GM12872 (cell line): Measurements from ENCODE around the gene COMMD9.

Experiments used
- TF ChIP-seq, protein P1 (sequence below): IDR thresholded peaks from 3 replicates; pipeline ENCODE4 v1.5.1; 2011; ENCODE audit warnings: low read depth, mild to moderate bottlenecking, low read length, moderate library complexity; ENCODE audit not compliant: insufficient read depth

The COMMD9 gene

DNA sequence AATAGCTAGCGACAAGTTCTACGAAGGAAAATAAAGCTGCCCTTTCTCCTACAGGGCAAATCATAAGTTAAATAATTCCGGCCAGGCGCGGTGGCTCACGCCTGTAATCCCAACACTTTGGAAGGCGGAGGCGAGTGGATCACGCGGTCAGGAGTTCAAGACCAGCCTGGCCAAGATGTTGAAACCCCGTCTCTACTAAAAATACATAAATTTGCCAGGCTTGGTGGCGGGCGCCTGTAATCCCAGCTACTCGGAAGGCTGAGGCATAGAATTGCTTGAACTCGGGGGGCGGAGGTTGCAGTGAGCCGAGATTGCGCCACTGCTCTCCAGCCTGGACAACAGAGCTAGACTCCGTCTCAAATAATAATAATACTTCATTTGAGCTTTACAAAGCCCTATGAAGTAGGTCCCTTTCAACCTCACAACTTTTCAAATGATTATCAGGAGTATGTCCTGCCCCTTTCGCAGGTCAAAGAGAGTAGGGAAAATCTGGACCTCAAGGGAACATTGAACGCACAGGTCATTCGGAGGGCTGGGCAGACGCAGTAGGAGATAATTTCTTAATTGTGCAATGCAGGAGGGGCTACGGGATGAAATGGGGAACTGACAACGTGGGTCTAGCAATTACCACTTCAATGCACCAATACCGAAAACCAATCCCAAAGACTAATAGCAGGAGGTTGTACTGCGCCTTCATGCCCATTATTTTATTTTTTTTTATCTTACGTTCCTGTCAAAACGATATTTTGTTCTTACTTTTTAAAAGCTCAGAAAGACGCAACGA lies 590 bp downstream of the COMMD9 start:
- TF ChIP-seq, protein P1, sequence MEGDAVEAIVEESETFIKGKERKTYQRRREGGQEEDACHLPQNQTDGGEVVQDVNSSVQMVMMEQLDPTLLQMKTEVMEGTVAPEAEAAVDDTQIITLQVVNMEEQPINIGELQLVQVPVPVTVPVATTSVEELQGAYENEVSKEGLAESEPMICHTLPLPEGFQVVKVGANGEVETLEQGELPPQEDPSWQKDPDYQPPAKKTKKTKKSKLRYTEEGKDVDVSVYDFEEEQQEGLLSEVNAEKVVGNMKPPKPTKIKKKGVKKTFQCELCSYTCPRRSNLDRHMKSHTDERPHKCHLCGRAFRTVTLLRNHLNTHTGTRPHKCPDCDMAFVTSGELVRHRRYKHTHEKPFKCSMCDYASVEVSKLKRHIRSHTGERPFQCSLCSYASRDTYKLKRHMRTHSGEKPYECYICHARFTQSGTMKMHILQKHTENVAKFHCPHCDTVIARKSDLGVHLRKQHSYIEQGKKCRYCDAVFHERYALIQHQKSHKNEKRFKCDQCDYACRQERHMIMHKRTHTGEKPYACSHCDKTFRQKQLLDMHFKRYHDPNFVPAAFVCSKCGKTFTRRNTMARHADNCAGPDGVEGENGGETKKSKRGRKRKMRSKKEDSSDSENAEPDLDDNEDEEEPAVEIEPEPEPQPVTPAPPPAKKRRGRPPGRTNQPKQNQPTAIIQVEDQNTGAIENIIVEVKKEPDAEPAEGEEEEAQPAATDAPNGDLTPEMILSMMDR = no peak

DNA sequence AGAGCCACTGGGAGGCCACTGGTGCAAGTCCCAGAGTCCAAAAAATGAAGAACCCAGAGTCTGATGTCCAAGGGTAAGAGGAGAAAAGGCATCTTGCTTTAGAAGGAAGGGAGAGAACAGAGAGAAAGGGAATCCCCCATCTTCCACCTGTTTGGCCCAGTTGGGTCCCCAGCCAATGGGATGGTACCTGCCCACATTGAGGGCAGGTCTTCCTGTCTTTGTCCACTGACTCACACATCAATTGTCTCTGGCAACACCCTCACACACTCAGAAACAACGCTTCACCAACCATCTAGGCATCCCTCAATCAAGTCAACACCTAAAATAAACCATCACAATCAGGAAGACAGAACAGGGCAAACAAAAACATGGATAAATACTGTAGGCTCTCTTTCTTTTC lies 6.3 kb downstream of the COMMD9 start:
- TF ChIP-seq, protein P1 = no peak

DNA sequence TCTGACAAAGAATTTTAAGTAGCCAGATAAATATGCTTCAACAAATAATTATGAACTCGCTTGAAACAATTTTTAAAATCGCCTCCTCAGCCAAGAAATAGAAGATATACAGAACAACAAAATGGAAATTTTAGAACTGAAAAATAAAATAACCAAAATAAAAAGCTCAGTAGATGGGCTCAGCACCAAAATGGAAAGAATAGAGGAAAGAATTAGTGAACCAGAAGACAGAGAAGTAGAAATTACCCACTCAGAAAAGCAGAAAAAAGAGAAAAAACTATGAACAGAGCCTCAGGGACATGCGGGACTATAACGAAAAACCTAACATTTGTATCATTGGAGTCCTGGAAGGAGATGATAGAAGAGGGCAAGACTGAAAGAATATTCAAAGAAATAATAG lies 7.4 kb downstream of the COMMD9 start:
- TF ChIP-seq, protein P1 = no peak

DNA sequence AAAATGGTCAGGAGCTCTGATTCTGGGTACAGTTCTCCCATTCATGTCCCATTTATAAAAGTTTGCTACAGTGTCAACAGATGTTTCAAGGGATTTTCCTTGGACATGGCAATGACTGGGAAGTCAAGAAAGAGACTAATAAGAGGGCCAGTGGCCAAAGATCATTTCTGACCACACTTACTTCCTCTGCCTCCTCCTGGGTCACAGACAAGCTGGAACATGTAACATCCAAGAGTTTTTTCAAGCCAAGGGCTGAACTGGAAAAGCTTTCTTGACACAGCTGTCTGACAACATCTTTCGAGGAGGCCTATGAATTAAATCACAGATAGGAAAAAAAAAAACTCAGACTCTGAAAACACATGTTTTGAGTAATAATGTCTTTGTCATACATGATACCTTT lies 8.7 kb downstream of the COMMD9 start:
- TF ChIP-seq, protein P1 = no peak

DNA sequence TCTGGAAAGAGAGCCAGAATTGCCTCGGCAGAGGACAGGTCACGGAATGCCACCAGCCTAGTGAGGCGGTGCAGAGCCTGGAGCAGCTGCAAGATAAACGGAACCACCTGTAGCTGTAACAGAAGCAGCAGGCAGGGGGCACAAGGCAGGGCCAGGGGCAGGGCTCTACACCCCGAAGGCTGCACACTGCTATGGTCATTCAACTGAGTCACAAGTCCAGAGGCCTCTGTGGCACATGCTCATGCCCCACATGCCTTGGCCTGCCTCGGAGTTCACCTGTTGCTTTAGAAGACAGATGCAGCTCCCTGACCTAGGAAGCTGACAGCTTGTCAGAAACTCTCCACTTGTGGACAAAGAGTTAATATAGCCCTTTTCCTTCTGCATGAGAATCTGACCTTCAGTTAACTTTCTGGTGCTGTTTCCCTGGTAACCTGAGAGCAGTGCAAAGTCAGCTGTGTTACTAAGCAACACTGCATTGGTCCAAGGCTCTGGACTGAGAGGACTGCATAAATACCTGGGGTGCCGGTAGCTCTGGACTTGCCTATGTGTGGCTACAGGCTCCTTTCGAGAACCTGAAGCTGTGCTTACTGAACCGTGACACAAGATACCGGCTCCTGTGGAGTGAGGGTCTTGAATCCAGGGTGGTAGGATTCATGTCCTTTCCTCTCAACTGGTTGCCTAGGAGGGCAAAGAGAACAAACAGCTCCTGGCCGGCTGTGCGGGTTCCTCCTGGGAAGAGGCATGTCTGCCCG lies 10.5 kb downstream of the COMMD9 start:
- TF ChIP-seq, protein P1 = no peak

DNA sequence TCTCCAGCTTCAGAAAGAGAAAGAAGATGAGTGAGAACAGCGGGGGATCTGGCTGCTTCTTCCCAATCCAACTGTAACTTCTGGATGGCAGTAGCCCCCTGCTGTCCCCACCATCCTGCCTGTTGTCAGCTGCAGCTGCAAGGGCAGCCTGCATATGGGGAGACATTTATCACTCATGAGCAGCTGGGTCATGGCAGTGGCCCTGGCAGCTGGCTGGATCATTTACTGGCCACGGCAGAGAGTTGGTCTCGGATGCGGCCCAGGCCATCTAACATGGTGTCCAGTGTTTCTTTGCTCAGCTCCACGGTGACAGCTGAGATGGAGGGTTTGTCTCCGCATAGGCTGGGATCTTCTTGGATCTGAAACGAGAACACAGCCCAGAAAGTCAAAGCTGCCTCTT lies 14.8 kb downstream of the COMMD9 start:
- TF ChIP-seq, protein P1 = no peak

DNA sequence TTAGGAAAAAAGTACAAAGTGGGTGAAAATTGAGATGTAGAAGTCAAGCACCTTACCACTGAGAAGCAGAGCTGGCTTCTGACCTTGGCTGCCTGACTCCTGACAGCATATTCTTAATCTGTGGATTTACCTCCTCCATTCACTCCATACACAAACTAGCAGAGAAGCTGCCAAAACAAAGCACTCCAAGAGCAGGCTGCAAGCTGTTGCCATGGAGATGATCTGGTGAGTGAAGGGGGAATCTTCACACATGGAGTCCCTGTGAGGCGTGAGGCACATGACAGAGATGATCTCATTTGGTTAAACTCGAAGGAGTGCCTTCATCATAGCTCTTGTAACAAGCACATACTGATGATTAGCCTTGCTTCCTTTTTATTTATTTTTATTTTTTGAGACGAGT lies 16.1 kb downstream of the COMMD9 start:
- TF ChIP-seq, protein P1 = no peak
